ENCODE measurements around the gene ORAI3.
"Not testable (repeated sequence)": the region's sequence is repeated elsewhere in the genome, so short reads cannot be mapped to it uniquely, and the experiment has no call there.

ORAI3 gene

DNA sequence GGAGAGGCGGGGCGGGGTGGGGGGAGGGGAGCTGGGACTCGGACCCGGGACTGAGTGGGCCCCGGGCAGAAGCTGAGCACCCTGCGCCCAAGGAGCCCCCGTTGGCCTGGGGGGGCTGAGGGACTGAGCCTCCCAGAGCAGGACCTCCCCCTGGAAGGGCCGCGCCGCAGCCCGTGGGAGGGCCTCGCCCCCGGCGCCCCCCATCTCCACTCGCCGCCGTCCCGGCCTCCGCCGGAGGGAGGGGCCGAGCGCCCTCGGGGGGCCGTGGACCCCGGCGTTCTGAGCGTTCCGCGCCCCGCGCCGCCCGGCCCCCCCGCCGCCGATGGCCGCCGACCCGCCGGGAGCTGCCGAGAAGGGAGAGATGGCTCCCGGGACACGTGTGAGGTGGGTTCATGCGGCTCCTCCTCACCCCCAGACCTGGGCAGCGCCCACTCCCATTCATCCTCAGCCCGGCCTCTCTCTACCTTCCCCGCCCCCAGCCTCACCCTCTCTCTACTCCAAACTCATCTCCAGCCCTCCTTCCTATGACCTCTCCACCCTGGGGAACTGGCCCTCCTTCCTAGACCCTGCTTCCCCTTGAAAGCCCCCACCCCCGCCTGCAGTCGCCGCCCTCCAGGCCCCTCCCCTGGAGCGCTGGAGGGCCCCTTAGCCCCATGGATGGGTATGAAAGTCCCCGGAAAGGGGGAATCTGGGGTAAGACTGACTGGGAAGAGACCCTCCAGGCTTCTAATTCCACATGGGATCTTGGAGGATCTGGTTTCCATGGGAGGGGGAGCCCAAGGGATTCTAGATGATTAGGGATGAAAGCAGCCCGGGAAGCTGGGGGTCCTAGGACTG is 24.6 kb upstream of the ORAI3 start:
- DNase-seq: peak; percentile 29

- DNase-seq: no peak
These were observed 23.8 kb upstream of the ORAI3 start for GRCh38 chr16:30924913-30925631.

GRCh38 chr16:30925632-30925987 is 23.3 kb upstream of the ORAI3 start:
- no peak for DNase-seq

DNA sequence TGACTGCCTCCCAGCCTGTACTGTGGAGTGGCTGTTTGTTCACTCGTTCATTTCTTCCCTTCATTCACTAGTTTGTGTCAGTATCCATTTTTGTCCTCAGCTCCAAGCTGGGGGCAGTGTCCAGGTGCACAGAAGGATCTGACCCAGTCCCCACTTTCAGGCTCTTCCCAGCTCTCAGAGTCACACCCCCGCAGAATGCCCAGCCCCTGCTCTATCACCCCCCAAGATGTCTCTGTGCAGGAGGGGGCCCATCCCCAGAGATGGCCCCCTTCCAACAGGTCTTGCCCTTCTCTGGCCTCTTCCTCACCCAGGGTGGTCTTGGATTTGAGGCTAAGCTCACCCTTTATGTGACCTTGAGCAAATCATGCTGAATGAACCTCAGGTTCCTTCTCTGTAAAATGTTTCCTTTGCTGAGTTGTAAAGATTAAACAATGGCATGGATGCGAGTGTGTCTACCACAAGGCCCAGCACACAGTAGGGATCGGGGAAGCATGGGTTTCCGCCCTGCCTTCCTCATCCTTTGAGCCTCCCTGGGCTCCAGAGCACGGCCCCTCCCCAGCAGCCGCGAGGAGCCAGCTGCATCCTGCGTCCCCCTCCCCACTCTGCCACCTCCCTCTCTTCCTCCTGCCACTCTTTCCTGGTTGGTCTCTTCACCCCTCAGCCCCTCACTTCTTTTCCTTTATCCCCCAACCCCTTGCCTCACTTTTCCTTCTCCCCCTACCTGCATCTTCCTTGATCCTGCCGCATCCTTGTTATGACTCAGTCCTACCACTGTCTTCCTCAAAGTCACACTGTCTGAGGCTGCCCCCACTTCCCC is 22.7 kb upstream of the ORAI3 start:
- no peak for DNase-seq

DNA sequence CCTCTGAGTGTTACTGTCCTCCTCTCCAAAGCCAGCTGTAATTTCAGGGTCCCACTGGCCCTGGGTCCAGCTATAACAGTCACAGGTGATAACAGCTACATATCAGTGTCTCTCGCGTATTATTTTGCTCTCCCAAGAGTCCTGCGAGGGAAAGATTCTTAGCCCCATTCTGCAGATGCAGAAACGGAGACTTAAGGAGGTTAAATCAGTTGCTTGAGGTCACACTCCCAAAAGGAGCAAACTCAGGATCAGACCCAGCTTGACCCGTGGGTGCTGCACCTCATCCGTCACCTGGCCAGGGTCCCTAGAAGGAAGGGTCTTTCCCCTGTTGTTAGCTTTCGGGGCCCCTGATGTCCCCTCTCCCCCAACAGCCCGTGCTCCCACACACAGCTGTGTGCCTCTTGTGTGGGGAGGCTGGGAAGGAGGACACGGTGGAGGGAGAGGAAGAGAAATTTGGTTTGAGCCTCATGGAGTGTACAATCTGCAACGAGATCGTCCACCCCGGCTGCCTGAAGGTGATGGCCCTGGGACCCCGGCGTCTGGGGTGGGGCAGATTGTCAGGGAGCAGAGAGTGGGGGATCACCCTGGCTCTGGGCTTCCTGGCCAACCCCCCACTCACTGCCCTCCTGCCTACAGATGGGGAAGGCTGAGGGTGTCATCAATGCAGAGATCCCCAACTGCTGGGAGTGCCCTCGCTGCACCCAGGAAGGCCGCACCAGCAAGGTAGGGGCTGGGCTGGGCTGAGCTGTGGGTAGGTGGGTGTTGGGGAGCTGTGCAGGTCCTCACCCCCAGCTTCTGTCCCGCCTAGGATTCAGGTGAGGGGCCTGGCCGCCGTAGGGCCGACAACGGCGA is 21.7 kb upstream of the ORAI3 start:
- no peak for DNase-seq

DNA sequence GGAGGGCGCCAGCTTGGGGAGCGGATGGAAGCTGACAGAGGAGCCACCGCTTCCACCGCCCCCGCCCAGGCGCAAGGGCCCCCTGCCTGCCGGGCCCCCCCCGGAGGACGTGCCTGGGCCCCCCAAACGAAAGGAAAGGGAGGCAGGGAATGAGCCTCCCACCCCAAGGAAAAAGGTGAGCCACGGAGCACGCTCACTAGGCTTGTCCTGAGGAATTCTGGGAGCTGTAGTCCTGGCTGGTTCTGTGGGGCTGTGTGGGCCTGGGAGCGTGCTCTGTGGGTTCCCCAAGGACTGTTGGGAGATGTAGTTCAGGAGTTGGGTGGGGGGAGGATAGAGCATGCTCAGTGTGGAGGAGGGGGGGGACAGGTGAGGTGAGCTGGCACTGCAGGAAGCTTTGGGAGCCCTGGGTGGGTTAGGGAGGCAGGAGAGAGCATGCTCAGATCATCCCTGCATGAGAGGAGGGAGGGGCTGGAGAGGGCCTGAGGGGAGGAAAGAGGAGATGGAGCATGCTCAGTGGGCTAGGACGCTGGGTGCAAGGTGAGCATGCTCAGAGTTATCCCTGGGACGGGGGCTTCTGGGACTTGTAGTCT is 21.0 kb upstream of the ORAI3 start:
- peak; percentile 47 for DNase-seq

- DNase-seq: no peak
These were observed 20.5 kb upstream of the ORAI3 start for GRCh38 chr16:30928390-30928789.

GRCh38 chr16:30929167-30929566 is 19.7 kb upstream of the ORAI3 start:
- no peak for DNase-seq

- no peak for DNase-seq
These were observed 18.7 kb upstream of the ORAI3 start for GRCh38 chr16:30930160-30930571.

- no peak for DNase-seq
These were observed 17.7 kb upstream of the ORAI3 start for GRCh38 chr16:30931068-30931650.

DNA sequence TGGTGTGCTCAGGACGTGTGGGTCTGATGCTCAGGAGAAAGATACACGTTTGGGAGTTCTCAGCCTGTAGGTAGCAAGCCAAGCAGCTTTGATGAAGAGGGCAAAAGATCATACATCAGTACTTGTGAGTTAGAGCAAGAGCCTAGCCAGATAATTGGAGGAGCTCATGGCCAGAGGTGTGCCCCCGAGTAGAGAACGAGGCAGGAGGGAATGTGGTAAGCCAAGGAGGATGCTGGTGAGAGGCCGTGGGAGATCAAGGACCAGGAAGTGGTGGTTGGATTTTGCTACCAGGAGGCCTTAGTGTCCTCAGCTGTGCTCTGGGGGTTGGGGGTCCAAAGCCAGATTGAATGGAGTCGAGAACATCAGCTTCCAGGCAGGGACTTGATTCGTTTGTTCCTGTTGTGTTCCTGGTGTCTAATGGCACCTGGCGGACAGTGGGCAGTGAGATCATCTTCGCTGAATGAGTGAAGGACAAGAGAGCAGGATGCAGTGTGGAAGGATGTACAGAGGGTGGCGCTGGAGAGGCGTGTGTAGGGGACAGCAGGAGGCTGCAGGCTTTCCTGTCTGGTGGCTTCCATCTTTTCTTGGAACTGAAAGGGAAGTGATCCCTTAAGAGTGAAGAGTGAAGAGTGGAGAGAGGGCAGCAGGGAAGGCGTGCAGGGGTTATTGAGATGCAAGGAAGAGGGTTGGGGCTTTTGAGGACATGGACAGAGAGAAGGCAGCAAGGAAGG is 13.9 kb upstream of the ORAI3 start:
- peak; percentile 83 for DNase-seq

GRCh38 chr16:30937692-30938091 is 11.2 kb upstream of the ORAI3 start:
- DNase-seq: no peak

DNA sequence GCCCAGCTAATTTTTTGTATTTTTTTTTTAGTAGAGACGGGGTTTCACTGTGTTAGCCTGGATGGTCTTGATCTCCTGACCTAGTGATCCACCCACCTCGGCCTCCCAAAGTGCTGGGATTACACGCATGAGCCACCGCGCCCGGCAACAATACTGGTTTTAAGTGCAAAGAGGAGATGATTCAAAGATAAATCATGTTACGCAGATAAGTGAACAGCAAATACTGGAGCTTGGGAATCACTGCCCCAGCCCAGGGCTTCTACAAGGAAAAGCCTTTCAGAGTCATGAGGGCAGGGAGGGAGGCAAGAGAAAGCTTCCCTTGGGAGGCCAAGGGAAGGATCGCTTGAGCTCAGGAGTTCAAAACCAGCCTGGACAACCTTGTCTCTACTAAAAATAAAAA is 9.3 kb upstream of the ORAI3 start:
- DNase-seq: not testable (repeated sequence)

GRCh38 chr16:30941600-30942425 is 7.1 kb upstream of the ORAI3 start:
- peak; percentile 86 for DNase-seq

DNA sequence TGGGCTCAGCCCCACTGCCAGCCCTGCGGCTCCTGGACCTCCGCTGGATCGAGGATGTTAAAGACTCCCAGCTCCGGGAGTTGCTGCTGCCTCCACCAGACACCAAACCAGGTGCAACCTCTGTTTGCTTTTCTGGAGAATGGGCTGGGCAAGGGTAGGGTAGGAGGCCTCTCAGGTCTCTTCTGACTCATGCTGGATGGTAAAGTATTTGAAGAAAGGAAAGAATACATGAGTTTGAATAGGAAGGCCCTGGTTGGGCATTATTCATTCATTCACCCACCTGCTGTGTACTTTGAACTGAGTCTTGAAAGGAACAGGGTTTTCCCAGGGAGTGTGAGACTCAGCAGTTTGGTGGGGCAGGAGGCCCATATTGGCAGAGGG is 6.5 kb upstream of the ORAI3 start:
- DNase-seq: no peak

DNA sequence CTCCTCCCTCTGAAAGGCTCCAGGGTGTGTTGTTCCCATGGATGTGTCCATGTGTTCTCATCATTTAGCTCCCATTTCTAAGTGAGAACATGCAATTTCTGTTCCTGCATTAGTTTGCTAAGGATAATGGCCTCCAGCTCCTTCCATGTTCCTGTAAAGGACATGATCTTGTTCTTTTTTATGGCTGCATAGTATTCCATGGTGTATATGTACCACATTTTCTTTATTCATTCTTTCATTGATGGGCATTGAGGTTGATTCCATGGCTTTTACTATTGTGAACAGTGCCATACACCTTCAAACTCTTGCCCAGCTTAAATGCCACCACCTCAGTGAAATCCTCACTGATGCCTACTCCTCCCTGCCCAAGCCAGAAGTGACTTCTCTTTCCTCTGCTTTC is 4.5 kb upstream of the ORAI3 start:
- DNase-seq: no peak

- no peak for DNase-seq
These were observed 2.0 kb upstream of the ORAI3 start for GRCh38 chr16:30946671-30947540.

DNA sequence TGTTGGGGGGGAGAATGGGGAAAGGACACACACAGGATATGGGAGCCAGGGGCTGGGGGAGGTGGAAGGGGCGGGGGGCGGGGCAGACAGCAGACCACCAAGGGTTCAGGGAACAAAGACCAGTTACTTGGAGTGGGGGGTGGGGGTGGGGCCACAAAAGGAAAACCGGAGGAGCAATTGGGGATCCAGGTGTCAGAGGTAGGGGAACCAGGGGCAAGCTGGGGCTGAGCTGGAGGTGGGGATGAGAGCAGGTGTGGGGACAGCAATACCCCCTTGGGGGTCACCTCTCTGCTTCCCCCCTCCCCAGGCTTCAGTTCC is 1.4 kb upstream of the ORAI3 start:
- DNase-seq: no peak
